GM19397 (cell line): Measurements from ENCODE around the gene ZMYND11.
"Not testable (repeated sequence)": the region's sequence is repeated elsewhere in the genome, so short reads cannot be mapped to it uniquely, and the experiment has no call there.

Experiments used
- ATAC-seq: cut with Tn5 transposase; IDR thresholded peaks from one replicate; pipeline ENCODE4 v1.9.1; 2021; ENCODE audit warnings: mild to moderate bottlenecking, moderate library complexity; ENCODE audit not compliant: unreplicated experiment

ZMYND11 gene

GRCh38 chr10:279232-279631 lies 144.0 kb downstream of the ZMYND11 start:
- ATAC-seq = no peak

GRCh38 chr10:279655-280054 lies 144.4 kb downstream of the ZMYND11 start:
- ATAC-seq = no peak

DNA sequence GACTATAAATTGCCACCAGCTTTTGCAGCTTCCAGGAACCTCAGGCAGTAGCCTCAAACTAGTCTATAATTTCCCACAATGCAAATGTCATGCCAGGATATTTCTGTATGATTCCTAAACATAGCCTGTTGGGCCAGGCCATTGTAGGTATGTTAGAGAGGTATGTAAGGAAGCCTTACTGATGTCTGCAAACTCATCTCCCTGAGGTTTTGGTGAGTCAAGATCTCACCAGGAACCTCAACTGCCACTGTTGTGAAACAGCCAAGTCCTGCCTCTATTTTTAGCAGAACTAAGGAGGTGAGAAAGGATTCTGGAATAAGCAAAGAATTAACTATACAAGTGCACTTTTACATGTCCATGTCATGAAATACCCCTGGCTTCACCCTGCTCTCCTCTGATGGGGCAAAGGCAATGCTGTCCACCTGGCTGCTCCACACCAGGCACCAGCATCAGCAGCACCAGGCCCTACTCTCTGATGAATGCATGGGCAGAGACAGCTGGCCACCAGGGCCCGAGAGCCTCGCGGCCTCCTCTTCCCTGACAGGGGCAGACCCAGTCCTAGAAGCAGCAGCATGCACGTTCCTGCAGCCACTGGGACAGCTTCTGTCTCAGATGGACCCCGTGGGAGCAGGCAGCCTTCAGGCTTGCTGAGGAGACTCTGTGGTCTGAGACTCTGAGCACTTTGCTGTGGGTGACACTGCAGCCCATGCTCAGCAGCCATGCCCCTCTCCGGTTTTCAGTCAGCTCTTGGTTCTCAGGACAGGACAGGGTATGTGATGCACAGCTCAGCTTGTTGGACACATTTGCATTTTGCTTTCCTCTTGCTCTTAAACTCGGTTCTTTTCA lies 147.3 kb downstream of the ZMYND11 start:
- no peak for ATAC-seq

GRCh38 chr10:283140-283479 lies 147.9 kb downstream of the ZMYND11 start:
- no peak for ATAC-seq

DNA sequence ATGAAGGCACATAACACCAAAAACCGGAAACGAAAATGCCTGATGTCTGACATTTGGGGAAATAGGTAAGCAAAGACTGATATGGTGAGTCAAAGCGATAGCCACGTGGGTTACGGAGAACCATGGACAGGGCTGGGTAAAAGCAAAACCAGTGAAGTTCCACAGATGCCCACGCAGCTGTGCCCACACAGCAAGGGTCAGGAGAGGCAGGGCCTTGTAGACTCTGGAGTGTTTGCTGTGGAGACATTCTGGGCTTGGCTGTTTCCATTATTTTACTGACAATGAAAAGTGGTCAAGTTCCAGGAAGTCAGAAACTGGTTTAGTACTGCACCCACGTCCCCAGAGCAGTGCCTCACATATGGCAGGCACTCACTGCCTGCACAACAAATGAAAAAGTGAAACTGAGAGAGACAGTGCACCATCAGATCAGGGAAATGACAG lies 148.7 kb downstream of the ZMYND11 start:
- peak; percentile 64 for ATAC-seq

- ATAC-seq = no peak
These were observed 150.0 kb downstream of the ZMYND11 start for GRCh38 chr10:285216-285615.

DNA sequence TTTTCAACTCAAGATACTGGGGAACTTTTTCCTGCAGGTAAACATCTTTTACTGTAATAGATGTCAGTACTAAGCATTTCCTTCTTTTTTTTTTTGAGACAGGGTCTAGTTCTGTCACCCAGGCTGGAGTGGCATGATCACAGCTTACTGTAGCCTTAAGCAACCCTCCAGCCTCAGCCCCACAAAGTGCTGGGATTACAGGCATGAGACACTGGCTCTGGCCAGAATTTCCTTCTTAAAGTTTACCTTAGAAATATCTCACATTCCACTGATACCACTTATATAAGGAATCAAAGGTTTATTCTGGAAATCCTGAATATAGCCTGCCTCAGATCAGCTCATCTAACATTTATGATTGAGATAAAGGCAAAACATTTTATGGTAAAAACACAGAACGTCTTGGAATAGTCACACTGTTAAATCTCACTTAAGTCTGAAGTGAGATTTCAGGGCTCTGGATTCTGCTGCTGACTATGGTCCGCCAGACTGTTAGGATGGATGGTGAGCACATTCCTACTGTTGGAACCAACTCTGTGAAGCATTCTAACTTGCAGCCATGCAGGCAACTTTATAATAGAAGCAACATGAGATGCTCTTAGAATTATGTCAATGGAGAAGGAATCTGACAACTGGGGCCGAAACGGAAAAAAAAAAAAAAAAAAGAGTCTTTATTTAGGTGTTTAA lies 151.9 kb downstream of the ZMYND11 start:
- no peak for ATAC-seq

- no peak for ATAC-seq
These were observed 152.6 kb downstream of the ZMYND11 start for GRCh38 chr10:287814-288213.

DNA sequence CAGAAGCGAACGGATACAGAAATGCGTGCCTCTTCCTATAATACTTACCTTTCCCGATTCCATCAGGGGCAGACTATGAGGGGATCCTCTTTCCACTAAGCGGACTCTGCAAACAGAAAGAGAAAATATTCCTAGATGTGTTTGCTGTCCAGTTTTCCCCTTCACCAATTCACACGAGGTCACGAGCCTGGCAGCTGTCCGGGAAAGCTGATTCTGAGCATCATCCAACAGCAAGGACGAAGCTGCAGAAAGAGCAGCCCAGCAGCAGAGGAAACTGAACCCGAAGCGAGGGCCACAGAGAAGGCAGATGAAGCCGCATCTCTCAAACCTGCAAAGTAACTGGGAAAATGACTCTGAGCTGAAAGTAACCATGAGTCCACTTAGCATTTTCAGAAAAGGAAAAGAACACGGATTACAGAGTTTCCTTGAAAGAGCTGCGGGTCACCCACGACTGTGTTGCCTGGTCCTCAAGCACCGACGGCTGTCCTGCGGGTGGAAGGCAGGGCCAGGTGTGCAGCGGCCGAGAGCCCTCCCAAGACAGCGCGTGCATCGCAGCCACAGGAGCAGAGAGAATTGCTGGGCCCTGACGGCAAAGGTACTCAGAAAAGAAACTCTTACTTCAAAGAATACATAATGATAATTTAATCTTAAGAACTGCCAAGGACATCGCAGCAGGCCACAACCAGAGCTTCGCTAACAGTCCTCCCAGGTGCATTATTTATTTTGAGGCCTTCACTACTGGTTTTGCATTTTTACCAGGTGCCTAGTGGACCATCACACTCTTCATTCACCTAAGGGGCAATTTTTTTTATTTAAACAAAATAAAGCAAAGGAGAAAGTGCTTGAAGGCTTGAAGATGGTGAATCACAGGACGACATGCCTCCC lies 153.3 kb downstream of the ZMYND11 start:
- ATAC-seq = no peak

GRCh38 chr10:289581-289980 lies 154.3 kb downstream of the ZMYND11 start:
- ATAC-seq = no peak

DNA sequence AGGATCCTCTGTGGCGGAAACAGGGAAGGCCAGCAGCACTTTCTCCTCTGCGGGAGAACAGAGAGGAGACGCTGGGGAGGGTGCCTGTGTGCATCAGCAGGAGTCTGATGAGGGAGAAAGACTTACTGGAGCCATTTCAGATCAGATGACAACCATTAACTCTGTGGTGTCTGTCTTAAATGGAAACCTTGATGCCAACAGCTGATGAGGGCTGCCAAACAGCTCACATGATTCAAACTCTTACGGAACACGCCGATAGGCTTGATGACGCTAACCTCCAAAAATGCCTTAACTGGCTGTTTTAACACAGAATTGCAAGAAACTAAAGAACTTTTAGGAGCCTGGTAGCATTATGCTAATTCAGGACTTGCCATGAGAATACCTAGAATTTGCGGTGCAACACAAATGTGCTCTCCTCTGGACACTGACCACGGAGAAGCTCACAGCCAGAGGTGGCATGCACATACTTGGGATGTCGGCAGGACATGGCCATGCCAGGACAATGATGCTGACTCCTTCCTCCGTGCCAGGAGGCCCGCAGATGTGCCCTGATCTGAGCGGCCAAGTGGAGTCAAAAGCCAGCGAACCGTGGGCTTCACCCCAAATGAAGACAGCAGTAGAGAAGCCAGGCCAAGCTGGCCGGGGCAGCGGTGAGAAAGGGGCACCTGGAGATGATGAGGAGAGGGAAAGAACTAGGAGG lies 154.9 kb downstream of the ZMYND11 start:
- no peak for ATAC-seq

DNA sequence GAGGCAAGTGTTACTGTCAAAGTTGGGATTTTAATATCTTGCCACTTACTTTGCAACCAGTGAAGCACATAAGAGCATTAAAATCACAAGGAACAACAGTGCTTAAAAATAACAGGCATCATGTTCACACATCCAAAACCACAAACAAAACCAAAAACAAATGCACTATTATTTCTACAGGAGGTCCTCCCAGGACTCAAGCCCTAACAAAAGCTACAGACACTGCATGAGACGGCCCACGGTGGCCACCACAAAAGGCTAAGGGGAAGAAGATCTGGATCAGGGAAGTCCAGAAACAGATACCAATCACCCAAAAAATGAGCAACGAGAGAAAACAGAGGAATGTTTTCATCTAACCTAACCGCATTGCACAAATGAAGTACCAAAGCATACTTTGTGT lies 158.4 kb downstream of the ZMYND11 start:
- no peak for ATAC-seq

DNA sequence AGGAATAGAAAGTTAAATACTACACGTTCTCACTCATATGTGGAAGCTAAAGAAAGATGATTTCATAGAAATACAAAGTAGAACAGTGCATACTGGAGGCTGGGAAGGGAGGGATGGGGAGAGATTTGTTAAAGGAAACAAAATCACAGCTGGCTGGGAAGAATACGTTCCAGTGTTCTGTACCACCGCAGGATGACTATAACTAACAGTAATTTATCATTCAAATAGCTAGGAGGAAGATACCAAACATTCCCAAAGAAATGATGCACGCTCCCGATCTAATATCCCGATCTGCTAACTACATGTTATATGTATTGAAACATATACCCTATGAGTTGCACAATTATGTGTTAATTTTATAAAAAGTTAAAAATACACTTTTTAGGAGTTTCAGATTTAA lies 162.3 kb downstream of the ZMYND11 start:
- no peak for ATAC-seq

- ATAC-seq = no peak
These were observed 162.8 kb downstream of the ZMYND11 start for GRCh38 chr10:298033-298432.

DNA sequence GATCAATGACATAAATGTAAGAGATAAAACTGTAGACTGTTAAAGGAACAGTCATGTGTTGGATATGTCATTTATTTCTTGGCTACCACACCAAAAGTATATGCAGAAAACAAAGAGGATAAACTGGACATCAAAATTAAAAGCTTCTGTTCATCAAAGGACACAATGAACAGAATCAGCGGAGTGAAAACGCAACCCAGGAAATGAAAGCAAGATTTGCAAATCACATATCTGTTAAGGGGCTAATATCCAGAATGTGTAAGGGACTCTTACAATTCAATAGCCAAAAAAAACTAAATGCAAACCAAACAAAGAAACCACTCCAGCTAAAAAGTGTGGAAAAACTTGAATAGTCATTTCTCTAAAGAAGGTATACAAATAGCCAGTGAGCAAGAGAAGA lies 164.3 kb downstream of the ZMYND11 start:
- no peak for ATAC-seq

- no peak for ATAC-seq
These were observed 164.7 kb downstream of the ZMYND11 start for GRCh38 chr10:299969-300368.

- ATAC-seq = not testable (repeated sequence)
These were observed 165.3 kb downstream of the ZMYND11 start for GRCh38 chr10:300580-300979.

- ATAC-seq = no peak
These were observed 166.3 kb downstream of the ZMYND11 start for GRCh38 chr10:301536-301935.
